NCI-H345 treated with DMSO at 0.1 percent for 48 hours (cell line): Measurements from ENCODE around the gene FHL2.
"Not testable (repeated sequence)": the region's sequence is repeated elsewhere in the genome, so short reads cannot be mapped to it uniquely, and the experiment has no call there.

ENCODE experiments used
- DNase-seq: peaks from one replicate; lab custom pipeline; 2025; ENCODE audit not compliant: unreplicated experiment; lab: John Stamatoyannopoulos, UW

FHL2 gene

GRCh38 chr2:105424836-105425235 is 26.0 kb upstream of the FHL2 start:
- not testable (repeated sequence) for DNase-seq

- DNase-seq, result no peak
Measured at GRCh38 chr2:105422801-105423200, 23.9 kb upstream of the FHL2 start.

GRCh38 chr2:105421053-105421452 is 22.2 kb upstream of the FHL2 start:
- no peak for DNase-seq

GRCh38 chr2:105418522-105418921 is 19.7 kb upstream of the FHL2 start:
- DNase-seq, result no peak

- DNase-seq, result no peak
Measured at GRCh38 chr2:105417857-105418436, 19.1 kb upstream of the FHL2 start.

- DNase-seq, result no peak
Measured at GRCh38 chr2:105416156-105416555, 17.3 kb upstream of the FHL2 start.

GRCh38 chr2:105415007-105415406 is 16.2 kb upstream of the FHL2 start:
- no peak for DNase-seq

GRCh38 chr2:105413206-105413605 is 14.4 kb upstream of the FHL2 start:
- DNase-seq, result no peak

GRCh38 chr2:105412584-105412983 is 13.7 kb upstream of the FHL2 start:
- no peak for DNase-seq

- no peak for DNase-seq
Measured at GRCh38 chr2:105411720-105412407, 13.0 kb upstream of the FHL2 start.

GRCh38 chr2:105410554-105410953 is 11.7 kb upstream of the FHL2 start:
- DNase-seq, result no peak

GRCh38 chr2:105409717-105410116 is 10.9 kb upstream of the FHL2 start:
- no peak for DNase-seq

- no peak for DNase-seq
Measured at GRCh38 chr2:105407946-105408743, 9.3 kb upstream of the FHL2 start.

GRCh38 chr2:105406221-105406620 is 7.4 kb upstream of the FHL2 start:
- no peak for DNase-seq

GRCh38 chr2:105405291-105405690 is 6.4 kb upstream of the FHL2 start:
- no peak for DNase-seq

GRCh38 chr2:105404736-105405135 is 5.9 kb upstream of the FHL2 start:
- DNase-seq, result no peak

- no peak for DNase-seq
Measured at GRCh38 chr2:105403783-105404698, 5.2 kb upstream of the FHL2 start.

GRCh38 chr2:105403241-105403782 is 4.5 kb upstream of the FHL2 start:
- no peak for DNase-seq

- no peak for DNase-seq
Measured at GRCh38 chr2:105402809-105403208, 4.0 kb upstream of the FHL2 start.

- no peak for DNase-seq
Measured at GRCh38 chr2:105401867-105402266, 3.0 kb upstream of the FHL2 start.

GRCh38 chr2:105400138-105400540 is 1.3 kb upstream of the FHL2 start:
- no peak for DNase-seq
